Epithelial cell of proximal tubule (primary cell): Measurements from ENCODE around the gene SLC24A3. TPM values are rescaled to one million over a fixed set of nuclear protein-coding genes. Genes with fewer than 3 reads are reported as not detected.

Experiments used
- DNase-seq: peaks from one replicate; pipeline ENCODE4 v3.0.0-alpha.2; 2011; ENCODE audit warnings: low read depth
- H3K4me3 ChIP-seq: 2 replicates; pipeline ENCODE4 v1.5.1; 2011; ENCODE audit warnings: low read depth, mild to moderate bottlenecking, low read length
- total RNA-seq: library from RNA; depleted of rRNA; stranded (reverse); fragments of >200 nt; gene quantifications from 2 replicates; pipeline ENCODE4 v1.2.3, GENCODE V29; 2015
- TF ChIP-seq, protein P1 (sequence below): conservative IDR thresholded peaks from 2 replicates; pipeline ENCODE4 v1.5.1; 2012; ENCODE audit warnings: low read depth, mild to moderate bottlenecking, low read length

SLC24A3 gene
- total RNA-seq, 1 donor from 2014 or later = not detected

DNA sequence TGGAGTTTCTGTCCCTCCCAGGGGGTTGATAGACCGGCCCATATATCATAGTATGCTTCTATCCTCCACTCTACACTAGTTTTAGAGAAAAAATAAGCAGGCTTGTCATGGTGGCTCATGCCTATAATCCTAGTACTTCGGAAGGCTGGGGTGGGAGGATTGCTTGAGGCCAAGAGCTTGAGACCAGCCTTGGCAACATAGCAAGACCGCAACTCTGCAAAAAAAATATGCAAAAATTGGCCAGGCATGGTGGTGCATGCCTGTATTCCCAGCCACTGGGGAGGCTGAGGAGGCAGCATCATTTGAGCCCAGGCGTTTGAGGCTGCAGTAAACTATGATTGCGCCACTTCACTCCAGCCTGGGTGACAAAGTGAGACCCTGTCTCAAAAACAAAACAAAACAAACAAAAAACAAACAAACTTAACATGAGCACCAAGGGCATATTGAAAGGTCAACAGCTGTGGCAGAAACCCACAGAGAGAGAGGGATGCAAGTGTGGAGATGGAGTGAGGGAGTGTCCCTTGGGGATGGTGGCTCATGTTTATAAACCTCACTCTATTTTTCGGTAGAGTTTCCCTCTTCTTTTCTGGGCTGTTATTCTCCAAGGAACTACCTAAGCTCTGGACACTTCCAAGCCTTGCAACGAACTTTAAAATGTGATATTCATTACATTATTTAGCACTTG lies 24.1 kb downstream of the SLC24A3 start:
- DNase-seq = no peak
- no peak overlapping the region for H3K4me3 ChIP-seq
- TF ChIP-seq, protein P1, sequence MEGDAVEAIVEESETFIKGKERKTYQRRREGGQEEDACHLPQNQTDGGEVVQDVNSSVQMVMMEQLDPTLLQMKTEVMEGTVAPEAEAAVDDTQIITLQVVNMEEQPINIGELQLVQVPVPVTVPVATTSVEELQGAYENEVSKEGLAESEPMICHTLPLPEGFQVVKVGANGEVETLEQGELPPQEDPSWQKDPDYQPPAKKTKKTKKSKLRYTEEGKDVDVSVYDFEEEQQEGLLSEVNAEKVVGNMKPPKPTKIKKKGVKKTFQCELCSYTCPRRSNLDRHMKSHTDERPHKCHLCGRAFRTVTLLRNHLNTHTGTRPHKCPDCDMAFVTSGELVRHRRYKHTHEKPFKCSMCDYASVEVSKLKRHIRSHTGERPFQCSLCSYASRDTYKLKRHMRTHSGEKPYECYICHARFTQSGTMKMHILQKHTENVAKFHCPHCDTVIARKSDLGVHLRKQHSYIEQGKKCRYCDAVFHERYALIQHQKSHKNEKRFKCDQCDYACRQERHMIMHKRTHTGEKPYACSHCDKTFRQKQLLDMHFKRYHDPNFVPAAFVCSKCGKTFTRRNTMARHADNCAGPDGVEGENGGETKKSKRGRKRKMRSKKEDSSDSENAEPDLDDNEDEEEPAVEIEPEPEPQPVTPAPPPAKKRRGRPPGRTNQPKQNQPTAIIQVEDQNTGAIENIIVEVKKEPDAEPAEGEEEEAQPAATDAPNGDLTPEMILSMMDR = no peak

GRCh38 chr20:19241440-19241839 lies 29.0 kb downstream of the SLC24A3 start:
- no peak overlapping the region for H3K4me3 ChIP-seq
- TF ChIP-seq, protein P1 = no peak
- DNase-seq = no peak

DNA sequence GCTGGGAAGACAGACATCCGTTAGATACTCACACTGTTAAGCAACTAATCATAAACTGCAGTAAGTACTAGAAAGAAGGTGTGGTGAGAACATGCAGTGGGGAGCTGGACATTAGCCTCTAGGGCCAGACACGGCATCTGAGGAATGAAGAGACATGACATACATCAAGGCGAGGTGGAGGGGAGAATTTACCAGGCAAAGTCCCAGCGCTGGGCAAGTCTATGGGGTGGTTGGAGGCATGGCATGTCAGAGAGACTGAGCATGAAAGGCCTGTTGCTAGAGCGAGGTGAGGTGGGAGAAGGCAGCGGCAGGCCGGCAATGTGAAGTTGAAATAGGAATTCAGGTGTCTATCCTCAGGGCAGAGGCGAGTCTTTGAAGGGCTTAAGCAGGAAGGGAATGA lies 31.8 kb downstream of the SLC24A3 start:
- TF ChIP-seq, protein P1 = no peak
- DNase-seq = no peak
- H3K4me3 ChIP-seq = no peak overlapping the region

- TF ChIP-seq, protein P1 = peak; percentile 13
- no peak overlapping the region for H3K4me3 ChIP-seq
- DNase-seq = no peak
Observed at GRCh38 chr20:19249106-19249879, 36.9 kb downstream of the SLC24A3 start.

DNA sequence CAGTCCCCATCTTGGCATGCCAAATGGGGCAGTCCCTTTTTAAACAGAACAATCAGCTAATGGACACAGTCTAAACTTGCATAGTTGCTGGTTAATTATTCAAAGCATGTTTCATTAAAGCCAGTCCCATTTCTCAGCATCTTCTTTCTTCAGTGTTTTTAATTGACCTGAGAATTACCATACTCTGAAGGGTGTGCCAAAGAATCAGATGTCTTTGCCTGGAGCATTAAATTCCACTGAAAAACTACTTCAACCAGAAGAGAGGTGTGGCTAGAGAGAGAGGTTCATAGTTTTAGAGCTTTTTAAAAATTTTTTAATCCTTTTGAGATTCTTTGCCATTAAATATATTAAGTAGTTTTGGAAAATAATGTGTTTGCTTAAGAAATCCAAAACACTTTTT lies 37.9 kb downstream of the SLC24A3 start:
- no peak overlapping the region for H3K4me3 ChIP-seq
- TF ChIP-seq, protein P1 = no peak
- no peak for DNase-seq

DNA sequence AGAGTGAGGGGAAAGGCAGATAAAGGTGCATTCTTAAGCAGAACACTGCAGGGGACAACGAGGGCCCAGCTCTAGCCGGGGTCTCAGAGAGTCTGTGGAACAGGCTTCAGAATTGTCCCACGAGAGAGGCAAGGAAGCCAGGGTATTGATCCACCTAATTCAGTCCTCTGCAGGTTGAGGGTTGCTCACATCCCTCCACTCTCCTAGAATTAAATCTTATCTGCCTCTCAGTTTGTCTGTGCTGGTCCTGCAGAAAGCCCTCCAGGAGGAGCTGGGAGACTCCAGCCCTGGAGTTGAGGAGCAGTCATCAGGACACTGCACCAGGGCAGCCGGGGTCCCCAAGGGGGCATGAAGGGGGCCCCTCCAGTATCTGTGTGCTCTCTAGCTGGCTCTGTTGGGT lies 39.1 kb downstream of the SLC24A3 start:
- DNase-seq = no peak
- no peak overlapping the region for H3K4me3 ChIP-seq
- TF ChIP-seq, protein P1 = no peak

DNA sequence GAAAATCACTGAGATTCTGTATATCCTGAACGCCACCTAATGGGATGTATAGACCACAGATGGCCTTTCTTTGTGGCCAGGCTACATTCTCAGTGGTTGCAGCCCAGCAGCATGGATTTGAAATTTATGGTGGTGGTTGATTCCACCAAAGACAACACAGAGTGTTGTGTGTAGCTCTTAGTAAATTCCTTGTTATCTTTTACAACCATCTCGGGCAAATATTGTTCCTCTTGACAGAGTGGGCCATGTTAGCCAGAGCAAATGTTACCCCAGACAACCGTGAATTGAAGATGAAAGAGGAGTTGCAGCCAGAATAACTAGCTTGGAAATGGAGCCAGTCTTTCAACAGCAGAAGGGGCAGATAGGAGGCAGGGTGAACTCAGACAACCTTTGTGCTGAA lies 39.5 kb downstream of the SLC24A3 start:
- TF ChIP-seq, protein P1 = no peak
- DNase-seq = no peak
- no peak overlapping the region for H3K4me3 ChIP-seq
